NCI-H510A treated with DMSO at 0.1 percent for 48 hours (cell line): ENCODE measurements around the gene RABGAP1L.
"Not testable (repeated sequence)": the region's sequence is repeated elsewhere in the genome, so short reads cannot be mapped to it uniquely, and the experiment has no call there.

ENCODE experiments used
- DNase-seq: peaks from one replicate; lab custom pipeline; 2025; lab: John Stamatoyannopoulos, UW

The RABGAP1L gene

GRCh38 chr1:174815036-174815435, 655.7 kb downstream of the RABGAP1L start:
- DNase-seq, result no peak

GRCh38 chr1:174815474-174815908, 656.2 kb downstream of the RABGAP1L start:
- no peak for DNase-seq

- not testable (repeated sequence) for DNase-seq
These were observed 657.3 kb downstream of the RABGAP1L start for GRCh38 chr1:174816621-174817020.

GRCh38 chr1:174818014-174818616, 658.8 kb downstream of the RABGAP1L start:
- DNase-seq, result no peak

- DNase-seq, result no peak
These were observed 659.6 kb downstream of the RABGAP1L start for GRCh38 chr1:174818951-174819350.

GRCh38 chr1:174819596-174819995, 660.3 kb downstream of the RABGAP1L start:
- no peak for DNase-seq

- DNase-seq, result no peak
These were observed 665.8 kb downstream of the RABGAP1L start for GRCh38 chr1:174825127-174825526.

- DNase-seq, result no peak
These were observed 666.5 kb downstream of the RABGAP1L start for GRCh38 chr1:174825806-174826205.

- no peak for DNase-seq
These were observed 668.9 kb downstream of the RABGAP1L start for GRCh38 chr1:174828264-174828663.

GRCh38 chr1:174829990-174830389, 670.7 kb downstream of the RABGAP1L start:
- DNase-seq, result no peak

- no peak for DNase-seq
These were observed 677.2 kb downstream of the RABGAP1L start for GRCh38 chr1:174836543-174836942.

GRCh38 chr1:174837386-174837785, 678.1 kb downstream of the RABGAP1L start:
- DNase-seq, result no peak

- DNase-seq, result no peak
These were observed 679.9 kb downstream of the RABGAP1L start for GRCh38 chr1:174839211-174839610.

- no peak for DNase-seq
These were observed 682.4 kb downstream of the RABGAP1L start for GRCh38 chr1:174841747-174842146.

GRCh38 chr1:174848593-174849560, 689.6 kb downstream of the RABGAP1L start:
- peak; percentile 53 for DNase-seq

GRCh38 chr1:174850726-174851125, 691.4 kb downstream of the RABGAP1L start:
- DNase-seq, result no peak

- DNase-seq, result no peak
These were observed 699.0 kb downstream of the RABGAP1L start for GRCh38 chr1:174858301-174858700.

GRCh38 chr1:174870319-174870718, 711.0 kb downstream of the RABGAP1L start:
- no peak for DNase-seq

GRCh38 chr1:174871886-174872285, 712.6 kb downstream of the RABGAP1L start:
- no peak for DNase-seq

- no peak for DNase-seq
These were observed 713.3 kb downstream of the RABGAP1L start for GRCh38 chr1:174872615-174873058.

- DNase-seq, result peak; percentile 64
These were observed 715.2 kb downstream of the RABGAP1L start for GRCh38 chr1:174874331-174875053.

GRCh38 chr1:174875306-174875705, 716.0 kb downstream of the RABGAP1L start:
- peak; percentile 97 for DNase-seq
